Tibial nerve (tissue), 4 donors: ENCODE results near the gene PHACTR1.

Experiments
- EP300 ChIP-seq, 2 donors: sonication (generic); formaldehyde crosslinking; IDR thresholded peaks; one replicate each; pipeline ENCODE4 v1.6.1; 2017; ENCODE audit warnings: antibody characterized with exemption in 2 of 2, mild to moderate bottlenecking in 1 of 2
- POLR2A ChIP-seq, 2 donors: fragments of 450-650 bp; IDR thresholded peaks; one replicate each; pipeline ENCODE4 v1.6.1; 2017; ENCODE audit warnings: antibody characterized with exemption in 2 of 2, mild to moderate bottlenecking in 2 of 2, moderate library complexity in 2 of 2
- TF ChIP-seq, protein P1 (sequence below), 5 experiments: fragments of 200-600 bp in 3 of 5; fragments of 450-650 bp in 2 of 5; sonication (generic) in 3 of 5; IDR thresholded peaks; one replicate each; pipeline ENCODE4 v1.5.1; 2016 to 2019; ENCODE audit warnings: antibody characterized with exemption in 5 of 5, mild to moderate bottlenecking in 3 of 5, moderate library complexity in 2 of 5

DNA sequence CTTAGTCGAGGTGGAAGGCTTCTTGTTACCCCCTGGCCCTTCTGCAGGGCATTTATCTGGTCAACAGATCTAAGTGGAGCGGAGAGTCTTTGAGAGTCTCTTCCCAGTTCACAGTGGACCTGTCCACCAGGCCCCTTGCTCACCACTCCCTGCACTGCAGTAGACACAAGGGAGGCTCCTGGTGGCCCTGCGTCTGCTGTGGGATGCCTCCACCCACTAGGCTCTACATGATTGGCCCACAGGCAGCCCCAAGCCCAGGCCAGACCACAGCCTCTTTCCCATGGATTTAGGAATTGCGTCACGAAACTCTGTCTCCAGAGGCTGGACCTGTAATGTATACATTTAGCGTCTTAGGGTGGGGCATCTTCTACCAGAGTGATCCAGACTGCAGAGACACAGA is 583.4 kb downstream of the PHACTR1 start:
- TF ChIP-seq, protein P1, sequence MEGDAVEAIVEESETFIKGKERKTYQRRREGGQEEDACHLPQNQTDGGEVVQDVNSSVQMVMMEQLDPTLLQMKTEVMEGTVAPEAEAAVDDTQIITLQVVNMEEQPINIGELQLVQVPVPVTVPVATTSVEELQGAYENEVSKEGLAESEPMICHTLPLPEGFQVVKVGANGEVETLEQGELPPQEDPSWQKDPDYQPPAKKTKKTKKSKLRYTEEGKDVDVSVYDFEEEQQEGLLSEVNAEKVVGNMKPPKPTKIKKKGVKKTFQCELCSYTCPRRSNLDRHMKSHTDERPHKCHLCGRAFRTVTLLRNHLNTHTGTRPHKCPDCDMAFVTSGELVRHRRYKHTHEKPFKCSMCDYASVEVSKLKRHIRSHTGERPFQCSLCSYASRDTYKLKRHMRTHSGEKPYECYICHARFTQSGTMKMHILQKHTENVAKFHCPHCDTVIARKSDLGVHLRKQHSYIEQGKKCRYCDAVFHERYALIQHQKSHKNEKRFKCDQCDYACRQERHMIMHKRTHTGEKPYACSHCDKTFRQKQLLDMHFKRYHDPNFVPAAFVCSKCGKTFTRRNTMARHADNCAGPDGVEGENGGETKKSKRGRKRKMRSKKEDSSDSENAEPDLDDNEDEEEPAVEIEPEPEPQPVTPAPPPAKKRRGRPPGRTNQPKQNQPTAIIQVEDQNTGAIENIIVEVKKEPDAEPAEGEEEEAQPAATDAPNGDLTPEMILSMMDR (IDR thresholded peaks at IDR 0.05) = no peak
- no peak for TF ChIP-seq POLR2A (IDR thresholded peaks at IDR 0.05)
- TF ChIP-seq EP300 (IDR thresholded peaks at IDR 0.05) = no peak
